ENCODE results near the gene CIDEB.

DNA sequence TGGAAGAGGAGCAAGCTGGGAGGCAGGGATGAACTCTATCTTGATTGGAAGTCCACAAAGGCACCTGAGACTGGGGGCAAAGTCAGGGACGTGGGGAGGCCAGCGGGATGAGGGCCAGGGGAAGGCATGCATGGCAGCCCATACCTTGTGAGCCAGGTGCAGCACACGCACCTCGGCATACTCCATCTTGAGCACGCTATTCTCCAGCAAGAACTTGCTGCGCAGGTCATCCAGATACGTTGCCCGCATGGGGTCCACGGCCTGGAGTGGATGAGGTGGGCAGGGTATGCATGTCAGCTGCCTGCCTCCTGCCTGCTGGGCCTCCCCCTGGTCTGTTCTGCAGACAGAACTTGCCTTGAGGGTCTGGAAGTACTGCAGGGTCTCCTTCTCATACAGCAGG lies 40.3 kb downstream of the CIDEB start:
- TF ChIP-seq, protein P1, sequence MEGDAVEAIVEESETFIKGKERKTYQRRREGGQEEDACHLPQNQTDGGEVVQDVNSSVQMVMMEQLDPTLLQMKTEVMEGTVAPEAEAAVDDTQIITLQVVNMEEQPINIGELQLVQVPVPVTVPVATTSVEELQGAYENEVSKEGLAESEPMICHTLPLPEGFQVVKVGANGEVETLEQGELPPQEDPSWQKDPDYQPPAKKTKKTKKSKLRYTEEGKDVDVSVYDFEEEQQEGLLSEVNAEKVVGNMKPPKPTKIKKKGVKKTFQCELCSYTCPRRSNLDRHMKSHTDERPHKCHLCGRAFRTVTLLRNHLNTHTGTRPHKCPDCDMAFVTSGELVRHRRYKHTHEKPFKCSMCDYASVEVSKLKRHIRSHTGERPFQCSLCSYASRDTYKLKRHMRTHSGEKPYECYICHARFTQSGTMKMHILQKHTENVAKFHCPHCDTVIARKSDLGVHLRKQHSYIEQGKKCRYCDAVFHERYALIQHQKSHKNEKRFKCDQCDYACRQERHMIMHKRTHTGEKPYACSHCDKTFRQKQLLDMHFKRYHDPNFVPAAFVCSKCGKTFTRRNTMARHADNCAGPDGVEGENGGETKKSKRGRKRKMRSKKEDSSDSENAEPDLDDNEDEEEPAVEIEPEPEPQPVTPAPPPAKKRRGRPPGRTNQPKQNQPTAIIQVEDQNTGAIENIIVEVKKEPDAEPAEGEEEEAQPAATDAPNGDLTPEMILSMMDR (IDR thresholded peaks at IDR 0.05), result no peak
- no peak for TF ChIP-seq EP300 (IDR thresholded peaks at IDR 0.05)

Measured in ovary (tissue), 3 donors.